Measurements from ENCODE around the gene ERC1.

ERC1 gene

GRCh38 chr12:991350-992333 is 619 bp downstream of the ERC1 start:
- H3F3A ChIP-seq (ENCODE audit: control insufficient read depth, insufficient read depth) = peaks cover 19% of the 10 kb centered on the region
- TF ChIP-seq CTCF (IDR thresholded peaks at IDR 0.05; ENCODE audit: low read depth, low read length, poor library complexity, severe bottlenecking) (no peak), EZH2phosphoT487 (IDR thresholded peaks at IDR 0.05; ENCODE audit: borderline replicate concordance, low read length) (no peak)
- H3K36me3 ChIP-seq (ENCODE audit: control insufficient read depth, low read length) = 0 out of 2 replicates have a peak, but pooled peaks cover 5% of the 10 kb centered on the region
- H3K79me2 ChIP-seq (ENCODE audit: control insufficient read depth, low read length) = peaks cover 71% of the 10 kb centered on the region
- H3K27me3 ChIP-seq (ENCODE audit: control insufficient read depth, low read length) = no peaks in the 10 kb centered on the region
- no peaks in the 10 kb centered on the region for H3K9me3 ChIP-seq (ENCODE audit: control insufficient read depth, insufficient read depth, low read length)
- no peaks in the 10 kb centered on the region for H3K9me2 ChIP-seq (replicated peaks; ENCODE audit: control insufficient read depth, low read length)
- peak overlapping the region; percentile 81 for H3K4me3 ChIP-seq (ENCODE audit: low read length)
- peak overlapping the region; percentile 52 for H3K27ac ChIP-seq (ENCODE audit: low read depth, low read length)
- H4K20me1 ChIP-seq (ENCODE audit: control insufficient read depth, insufficient read depth, low read depth, low read length) = peaks cover 3% of the 10 kb centered on the region; the same call in 1 of the 2 replicates
- peak overlapping the region; percentile 70 for H3K4me2 ChIP-seq (ENCODE audit: low read length)
- peaks cover 34% of the 10 kb centered on the region for H3K4me1 ChIP-seq (ENCODE audit: control insufficient read depth, low read length)

GRCh38 chr12:992647-993046 is 1.6 kb downstream of the ERC1 start:
- Histone ChIP-seq H4K20me1 (ENCODE audit: control insufficient read depth, insufficient read depth, low read depth, low read length) (peaks cover 3% of the 10 kb centered on the region; the same call in 1 of the 2 replicates), H3K4me3 (ENCODE audit: low read length) (peak overlapping the region; percentile 81), H3K9me3 (ENCODE audit: control insufficient read depth, insufficient read depth, low read length) (no peaks in the 10 kb centered on the region), H3K79me2 (ENCODE audit: control insufficient read depth, low read length) (peaks cover 81% of the 10 kb centered on the region), H3K36me3 (ENCODE audit: control insufficient read depth, low read length) (0 out of 2 replicates have a peak, but pooled peaks cover 2% of the 10 kb centered on the region), H3K4me1 (ENCODE audit: control insufficient read depth, low read length) (peaks cover 44% of the 10 kb centered on the region), H3K4me2 (ENCODE audit: low read length) (peak overlapping the region; percentile 70), H3K27me3 (ENCODE audit: control insufficient read depth, low read length) (no peaks in the 10 kb centered on the region), H3F3A (ENCODE audit: control insufficient read depth, insufficient read depth) (peaks cover 19% of the 10 kb centered on the region), H3K9me2 (replicated peaks; ENCODE audit: control insufficient read depth, low read length) (no peaks in the 10 kb centered on the region), H3K27ac (ENCODE audit: low read depth, low read length) (no peak overlapping the region)
- TF ChIP-seq EZH2phosphoT487 (IDR thresholded peaks at IDR 0.05; ENCODE audit: borderline replicate concordance, low read length) (no peak), CTCF (IDR thresholded peaks at IDR 0.05; ENCODE audit: low read depth, low read length, poor library complexity, severe bottlenecking) (no peak)

GRCh38 chr12:996881-997280 is 5.9 kb downstream of the ERC1 start:
- Histone ChIP-seq H3K4me2 (ENCODE audit: low read length) (no peak overlapping the region), H3K4me3 (ENCODE audit: low read length) (no peak overlapping the region), H4K20me1 (ENCODE audit: control insufficient read depth, insufficient read depth, low read depth, low read length) (peaks cover 3% of the 10 kb centered on the region; the same call in 1 of the 2 replicates), H3K36me3 (ENCODE audit: control insufficient read depth, low read length) (peaks cover 5% of the 10 kb centered on the region; the same call in 1 of the 2 replicates), H3K79me2 (ENCODE audit: control insufficient read depth, low read length) (peaks cover 94% of the 10 kb centered on the region), H3K9me3 (ENCODE audit: control insufficient read depth, insufficient read depth, low read length) (no peaks in the 10 kb centered on the region), H3K9me2 (replicated peaks; ENCODE audit: control insufficient read depth, low read length) (no peaks in the 10 kb centered on the region), H3K4me1 (ENCODE audit: control insufficient read depth, low read length) (peaks cover 40% of the 10 kb centered on the region), H3K27me3 (ENCODE audit: control insufficient read depth, low read length) (no peaks in the 10 kb centered on the region), H3F3A (ENCODE audit: control insufficient read depth, insufficient read depth) (peaks cover 17% of the 10 kb centered on the region), H3K27ac (ENCODE audit: low read depth, low read length) (no peak overlapping the region)
- TF ChIP-seq EZH2phosphoT487 (IDR thresholded peaks at IDR 0.05; ENCODE audit: borderline replicate concordance, low read length) (no peak), CTCF (IDR thresholded peaks at IDR 0.05; ENCODE audit: low read depth, low read length, poor library complexity, severe bottlenecking) (no peak)

Measured in DOHH2 (cell line).